Stimulated activated CD4-positive, alpha-beta T cell treated with anti-CD3 and anti-CD28 coated beads, Interleukin-15, amount 100 ng/mL, for 24 hours (primary cell): Measurements from ENCODE around the gene PLBD1.
A peak's percentile ranks its signal among the peaks of the same experiment; 100 is the strongest.

Experiments used
- DNase-seq: peaks from one replicate; pipeline ENCODE4 v3.0.0-alpha.2; 2020

PLBD1 gene, protein sequence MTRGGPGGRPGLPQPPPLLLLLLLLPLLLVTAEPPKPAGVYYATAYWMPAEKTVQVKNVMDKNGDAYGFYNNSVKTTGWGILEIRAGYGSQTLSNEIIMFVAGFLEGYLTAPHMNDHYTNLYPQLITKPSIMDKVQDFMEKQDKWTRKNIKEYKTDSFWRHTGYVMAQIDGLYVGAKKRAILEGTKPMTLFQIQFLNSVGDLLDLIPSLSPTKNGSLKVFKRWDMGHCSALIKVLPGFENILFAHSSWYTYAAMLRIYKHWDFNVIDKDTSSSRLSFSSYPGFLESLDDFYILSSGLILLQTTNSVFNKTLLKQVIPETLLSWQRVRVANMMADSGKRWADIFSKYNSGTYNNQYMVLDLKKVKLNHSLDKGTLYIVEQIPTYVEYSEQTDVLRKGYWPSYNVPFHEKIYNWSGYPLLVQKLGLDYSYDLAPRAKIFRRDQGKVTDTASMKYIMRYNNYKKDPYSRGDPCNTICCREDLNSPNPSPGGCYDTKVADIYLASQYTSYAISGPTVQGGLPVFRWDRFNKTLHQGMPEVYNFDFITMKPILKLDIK

GRCh38 chr12:14567351-14568162 lies at the start of gene PLBD1:
Gene PLBD1 (minus strand): TSS chr12:14567883. CDS start chr12:14567696, 187 bp downstream.
- peak; percentile 35 for DNase-seq

GRCh38 chr12:14614704-14615121 lies 47.0 kb upstream of the PLBD1 start:
- DNase-seq: no peak

DNA sequence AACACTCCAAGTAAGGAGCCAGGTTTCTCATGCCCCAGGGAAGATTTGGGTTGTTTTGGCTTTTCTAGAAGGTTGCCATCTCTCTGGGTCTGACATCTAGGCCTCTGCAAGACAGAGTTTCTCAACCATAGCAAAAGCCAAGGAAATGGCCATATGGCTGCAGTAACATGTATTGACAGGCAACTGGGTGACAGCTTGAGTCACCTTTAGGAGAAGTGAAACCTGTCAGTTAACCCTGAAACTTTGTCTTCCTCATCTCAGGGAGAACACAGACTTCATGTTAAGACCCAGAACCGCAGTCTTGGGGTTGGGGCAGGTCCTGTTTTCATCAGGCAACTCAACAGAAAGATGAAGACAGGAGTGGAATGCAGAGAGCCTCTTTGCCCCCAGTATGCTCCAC lies 46.0 kb upstream of the PLBD1 start:
- DNase-seq: no peak

- no peak for DNase-seq
Observed at GRCh38 chr12:14612898-14613445, 45.3 kb upstream of the PLBD1 start.

GRCh38 chr12:14612250-14612649 lies 44.6 kb upstream of the PLBD1 start:
- DNase-seq: no peak

- DNase-seq: no peak
Observed at GRCh38 chr12:14611640-14612203, 44.0 kb upstream of the PLBD1 start.

DNA sequence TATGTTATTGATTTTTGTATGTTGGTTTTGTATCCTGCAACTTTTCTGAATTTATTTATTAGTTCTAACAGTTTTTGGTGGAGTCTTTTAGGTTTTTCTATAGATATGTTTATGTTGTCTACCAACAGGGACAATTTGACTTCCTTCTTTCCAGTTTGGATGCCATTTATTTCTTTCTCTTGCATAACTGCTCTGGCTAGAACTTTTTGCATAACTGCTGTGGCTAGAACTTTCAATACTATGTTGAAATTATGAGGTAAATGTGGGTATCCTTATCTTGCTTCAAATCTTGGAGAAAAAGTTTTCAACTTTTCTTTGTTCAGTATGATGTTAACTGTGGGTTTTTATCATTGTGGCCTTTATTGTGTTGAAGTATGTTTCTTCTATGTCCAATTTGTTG lies 39.9 kb upstream of the PLBD1 start:
- no peak for DNase-seq

- DNase-seq: no peak
Observed at GRCh38 chr12:14605401-14605989, 37.8 kb upstream of the PLBD1 start.

GRCh38 chr12:14601692-14602478 lies 34.2 kb upstream of the PLBD1 start:
- DNase-seq: no peak

- no peak for DNase-seq
Observed at GRCh38 chr12:14597480-14597879, 29.8 kb upstream of the PLBD1 start.

DNA sequence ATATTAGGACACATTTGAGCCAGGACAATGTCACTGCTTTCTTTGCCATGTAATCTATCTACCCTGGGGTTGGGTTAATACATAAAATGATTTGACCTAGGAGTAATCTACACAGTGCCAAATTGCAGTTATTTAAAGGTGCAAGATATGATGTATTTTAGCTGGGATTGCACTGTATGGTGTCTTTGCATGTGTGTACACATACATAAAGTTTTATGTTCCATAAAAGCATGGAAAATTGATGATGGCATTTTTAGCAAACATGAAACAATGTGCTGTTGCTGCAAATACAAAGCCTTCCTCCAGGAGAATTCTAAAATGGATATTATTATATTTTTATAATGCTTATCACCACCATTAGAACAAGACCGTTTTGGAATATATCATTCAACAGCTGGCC lies 24.0 kb upstream of the PLBD1 start:
- DNase-seq: no peak

DNA sequence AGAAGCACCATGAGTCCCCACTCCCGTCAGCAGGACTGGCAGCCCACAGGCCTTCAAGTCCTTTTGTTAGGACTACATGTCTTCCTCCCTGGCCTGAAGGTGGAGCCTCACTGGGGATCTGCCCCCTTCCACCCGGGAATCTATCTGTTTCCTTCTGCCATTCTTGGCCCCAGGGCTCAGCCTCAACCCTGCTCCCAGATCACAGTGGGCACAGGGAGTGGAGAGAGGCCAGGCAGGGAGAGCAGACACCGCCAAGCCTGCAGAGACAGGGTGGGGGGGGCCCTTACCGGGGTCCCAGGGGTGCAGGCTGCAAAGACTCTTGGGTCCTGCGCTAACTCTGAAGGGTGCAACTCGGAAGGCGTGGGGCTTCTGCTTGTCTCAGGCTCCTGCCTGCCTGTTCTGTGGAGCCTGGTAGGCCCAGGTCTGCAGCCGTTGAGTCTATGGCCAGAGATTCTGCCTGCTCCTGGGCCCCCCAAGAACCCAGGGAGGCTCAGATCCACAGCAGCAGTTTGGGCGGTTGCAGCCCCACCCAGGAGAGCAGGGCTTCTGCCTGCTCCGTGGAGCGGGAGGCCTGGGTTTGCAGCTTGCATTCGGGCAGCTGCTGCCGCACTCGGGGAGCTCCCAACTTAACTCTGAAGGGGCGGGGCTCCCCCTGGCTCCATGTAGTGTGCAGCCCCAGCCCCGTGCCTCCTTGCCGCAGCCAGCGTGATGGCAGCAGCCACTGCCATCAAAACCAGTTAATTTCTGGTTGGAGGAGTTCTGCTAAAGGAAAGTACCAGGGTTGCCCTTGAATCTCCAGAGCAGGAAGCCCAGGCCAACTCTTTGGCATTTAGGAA lies 21.7 kb upstream of the PLBD1 start:
- no peak for DNase-seq

- DNase-seq: no peak
Observed at GRCh38 chr12:14588571-14588970, 20.9 kb upstream of the PLBD1 start.

- DNase-seq: no peak
Observed at GRCh38 chr12:14578646-14579045, 11.0 kb upstream of the PLBD1 start.

DNA sequence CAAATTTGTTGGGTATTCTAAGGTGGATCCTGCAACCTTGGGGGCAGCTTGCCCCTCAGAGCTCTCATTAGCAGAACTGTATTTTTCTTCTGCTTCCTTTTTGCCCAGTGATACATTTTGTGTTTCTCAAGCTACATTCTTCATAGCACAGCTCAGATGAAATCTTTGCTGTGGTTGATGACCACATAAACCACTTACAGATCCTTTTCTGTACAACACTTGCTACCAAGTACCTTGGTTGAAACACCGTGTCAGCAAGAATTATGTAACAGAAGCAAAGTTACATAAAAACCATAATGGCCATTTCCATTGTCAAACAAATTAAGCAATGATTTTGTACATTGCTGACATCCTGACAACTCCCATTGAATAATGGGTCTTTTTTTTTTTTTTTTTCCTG lies 9.7 kb upstream of the PLBD1 start:
- no peak for DNase-seq

GRCh38 chr12:14576896-14577295 lies 9.2 kb upstream of the PLBD1 start:
- no peak for DNase-seq

DNA sequence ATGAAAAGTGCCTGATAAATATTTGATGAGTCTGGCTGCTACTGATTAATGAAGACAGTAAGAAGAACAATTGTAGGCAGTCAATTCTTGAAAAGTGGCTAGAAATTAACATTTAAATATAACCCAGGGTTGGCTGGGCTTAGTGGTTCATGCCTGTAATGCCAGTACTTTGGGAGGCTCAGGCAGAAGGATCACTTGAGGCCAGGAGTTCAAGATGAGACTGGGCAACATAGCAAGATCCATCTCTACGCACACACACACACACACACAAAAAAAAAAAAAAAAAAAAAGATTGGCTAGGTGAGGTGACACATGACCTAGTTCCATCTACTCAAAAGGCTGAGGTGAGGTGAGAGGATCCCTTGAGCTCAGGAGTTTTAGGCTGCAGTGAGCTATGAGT lies 7.9 kb upstream of the PLBD1 start:
- no peak for DNase-seq

- no peak for DNase-seq
Observed at GRCh38 chr12:14573118-14573517, 5.4 kb upstream of the PLBD1 start.

GRCh38 chr12:14572401-14572800 lies 4.7 kb upstream of the PLBD1 start:
- no peak for DNase-seq

DNA sequence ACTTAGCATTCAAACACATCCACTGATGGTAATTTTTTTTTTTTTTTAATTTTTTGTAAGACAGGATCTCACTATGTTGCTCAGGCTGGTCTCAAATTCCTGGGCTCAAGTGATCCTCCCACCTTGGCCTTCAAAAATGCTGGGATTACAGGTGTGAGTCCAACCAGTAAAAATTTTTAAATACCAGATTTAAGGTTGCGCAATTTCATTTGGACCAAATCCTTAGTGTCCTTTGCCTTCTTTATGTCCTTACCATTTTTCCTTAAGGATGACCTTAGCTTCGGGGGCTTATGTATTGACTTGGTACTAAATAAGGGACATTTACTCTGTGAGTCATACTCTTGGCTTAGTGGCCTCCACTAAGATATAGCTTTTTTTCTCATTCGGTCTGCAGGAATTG lies 4.1 kb upstream of the PLBD1 start:
- no peak for DNase-seq

- DNase-seq: no peak
Observed at GRCh38 chr12:14570231-14570630, 2.5 kb upstream of the PLBD1 start.
